ENCODE results near the gene NOL8.

DNA sequence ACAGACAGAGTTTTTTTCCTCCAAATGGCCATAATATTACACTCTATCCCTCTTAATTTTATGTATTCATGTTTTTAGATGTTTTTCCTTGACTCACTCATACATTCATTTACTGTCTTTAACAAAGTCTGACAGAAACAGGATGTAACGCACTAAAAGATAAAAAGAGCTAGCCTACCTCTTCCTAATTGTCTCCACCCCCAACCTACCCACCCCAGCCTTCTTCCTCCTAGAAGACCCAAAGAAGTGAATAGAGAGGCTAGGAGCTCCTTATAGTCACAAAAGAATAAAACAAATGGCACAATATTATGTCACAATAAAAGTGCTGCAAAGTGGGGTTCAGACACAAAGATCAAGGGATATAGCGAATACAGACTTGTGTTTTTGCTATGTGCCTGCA lies 719 bp downstream of the NOL8 start:
- TF ChIP-seq TCF7L2 (IDR thresholded peaks at IDR 0.05; ENCODE audit: low read depth, low read length) (no peak), CTCF (IDR thresholded peaks at IDR 0.05) (no peak), SIN3A (IDR thresholded peaks at IDR 0.05; ENCODE audit: borderline replicate concordance, insufficient read depth, low read depth, low read length) (no peak)
- TF ChIP-seq, protein P1, sequence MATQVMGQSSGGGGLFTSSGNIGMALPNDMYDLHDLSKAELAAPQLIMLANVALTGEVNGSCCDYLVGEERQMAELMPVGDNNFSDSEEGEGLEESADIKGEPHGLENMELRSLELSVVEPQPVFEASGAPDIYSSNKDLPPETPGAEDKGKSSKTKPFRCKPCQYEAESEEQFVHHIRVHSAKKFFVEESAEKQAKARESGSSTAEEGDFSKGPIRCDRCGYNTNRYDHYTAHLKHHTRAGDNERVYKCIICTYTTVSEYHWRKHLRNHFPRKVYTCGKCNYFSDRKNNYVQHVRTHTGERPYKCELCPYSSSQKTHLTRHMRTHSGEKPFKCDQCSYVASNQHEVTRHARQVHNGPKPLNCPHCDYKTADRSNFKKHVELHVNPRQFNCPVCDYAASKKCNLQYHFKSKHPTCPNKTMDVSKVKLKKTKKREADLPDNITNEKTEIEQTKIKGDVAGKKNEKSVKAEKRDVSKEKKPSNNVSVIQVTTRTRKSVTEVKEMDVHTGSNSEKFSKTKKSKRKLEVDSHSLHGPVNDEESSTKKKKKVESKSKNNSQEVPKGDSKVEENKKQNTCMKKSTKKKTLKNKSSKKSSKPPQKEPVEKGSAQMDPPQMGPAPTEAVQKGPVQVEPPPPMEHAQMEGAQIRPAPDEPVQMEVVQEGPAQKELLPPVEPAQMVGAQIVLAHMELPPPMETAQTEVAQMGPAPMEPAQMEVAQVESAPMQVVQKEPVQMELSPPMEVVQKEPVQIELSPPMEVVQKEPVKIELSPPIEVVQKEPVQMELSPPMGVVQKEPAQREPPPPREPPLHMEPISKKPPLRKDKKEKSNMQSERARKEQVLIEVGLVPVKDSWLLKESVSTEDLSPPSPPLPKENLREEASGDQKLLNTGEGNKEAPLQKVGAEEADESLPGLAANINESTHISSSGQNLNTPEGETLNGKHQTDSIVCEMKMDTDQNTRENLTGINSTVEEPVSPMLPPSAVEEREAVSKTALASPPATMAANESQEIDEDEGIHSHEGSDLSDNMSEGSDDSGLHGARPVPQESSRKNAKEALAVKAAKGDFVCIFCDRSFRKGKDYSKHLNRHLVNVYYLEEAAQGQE (IDR thresholded peaks at IDR 0.05; ENCODE audit: insufficient read depth in 1 of 2, low read depth in 2 of 2, low read length in 1 of 2) = no peak

All from Panc1 (cell line).